K562 (cell line): Measurements from ENCODE around the gene ABT1. TPM values are rescaled to one million over a fixed set of nuclear protein-coding genes. Genes with fewer than 3 reads are reported as not detected.

Source experiments
- AFF1 ChIP-seq, 2 experiments: fragments of 450-650 bp; IDR thresholded peaks; 2 replicates each; pipeline ENCODE4 v1.6.1; 2018; ENCODE audit warnings: mild to moderate bottlenecking in 2 of 2, low read depth in 1 of 2; ENCODE audit not compliant: partially characterized antibody in 2 of 2
- EP300 ChIP-seq: IDR thresholded peaks from 2 replicates; pipeline ENCODE4 v1.6.1; 2012; ENCODE audit warnings: low read length, improper control_type of control experiment
- ETS1 ChIP-seq: conservative IDR thresholded peaks from 2 replicates; pipeline ENCODE4 v1.6.1; 2011; ENCODE audit warnings: low read depth, mild to moderate bottlenecking, low read length; ENCODE audit not compliant: control insufficient read depth
- HDAC6 ChIP-seq: IDR thresholded peaks from 2 replicates; pipeline ENCODE4 v1.6.1; 2012; ENCODE audit warnings: low read depth, mild to moderate bottlenecking, control low read depth, inconsistent platforms, low read length, moderate library complexity
- ID3 ChIP-seq, 2 experiments: fragments of 250-450 bp in 1 of 2; fragments of 450-650 bp in 1 of 2; sonication (Bioruptor Pico) in 1 of 2; IDR thresholded peaks; 2 replicates each; pipeline versions ENCODE4 v1.6.1 to v1.8.0; 2016 to 2021; ENCODE audit warnings: mild to moderate bottlenecking in 2 of 2, moderate library complexity in 2 of 2, missing compliant biosample characterization in 1 of 2, missing genetic modification characterization in 1 of 2
- KDM5B ChIP-seq: fragments of 200-600 bp; sonication (generic); IDR thresholded peaks from 2 replicates; pipeline ENCODE4 v1.6.1; 2012; ENCODE audit warnings: low read depth, mild to moderate bottlenecking, moderate library complexity, low read length, control low read depth, inconsistent platforms; ENCODE audit not compliant: insufficient replicate concordance
- MAZ ChIP-seq, 2 experiments: fragments of 450-650 bp in 1 of 2; sonication (generic) in 1 of 2; formaldehyde crosslinking; IDR thresholded peaks in 1 of 2; conservative IDR thresholded peaks in 1 of 2; 2 replicates each; pipeline versions ENCODE4 v1.4.0 to v1.5.0; 2020; ENCODE audit warnings: mild to moderate bottlenecking in 1 of 2, missing genetic modification reagents in 1 of 2
- MLLT1 ChIP-seq, 2 experiments: fragments of 450-650 bp; IDR thresholded peaks; 2 replicates each; pipeline ENCODE4 v1.6.1; 2016
- NCOA1 ChIP-seq: fragments of 450-650 bp; IDR thresholded peaks from 2 replicates; pipeline ENCODE4 v1.6.1; 2016; ENCODE audit warnings: low read depth
- POLR3A ChIP-seq: IDR thresholded peaks from 2 replicates; pipeline ENCODE4 v1.6.1; 2011; ENCODE audit warnings: borderline replicate concordance, mild to moderate bottlenecking, moderate library complexity; ENCODE audit not compliant: insufficient read length, insufficient read depth; ENCODE audit errors: extremely low read depth
- TEAD4 ChIP-seq, 2 experiments: sonication (generic) in 1 of 2; formaldehyde crosslinking in 1 of 2; IDR thresholded peaks; 2 replicates each; pipeline versions ENCODE4 v1.6.1 to v1.8.0; 2012 to 2022; ENCODE audit warnings: borderline replicate concordance in 1 of 2, inconsistent platforms in 1 of 2, low read length in 1 of 2, mild to moderate bottlenecking in 1 of 2, missing genetic modification reagents in 1 of 2
- ZBTB7A ChIP-seq: IDR thresholded peaks from 2 replicates; pipeline ENCODE4 v1.6.1; 2011; ENCODE audit warnings: low read depth, mild to moderate bottlenecking, low read length, moderate library complexity, borderline replicate concordance; ENCODE audit not compliant: control insufficient read depth
- ZEB2 ChIP-seq: fragments of 450-650 bp; IDR thresholded peaks from 2 replicates; pipeline ENCODE4 v1.6.1; 2016
- ZNF184 ChIP-seq: sonication (generic); formaldehyde crosslinking; IDR thresholded peaks from 2 replicates; pipeline ENCODE4 v1.5.0; 2020; ENCODE audit warnings: missing genetic modification reagents
- polyA plus RNA-seq, 8 experiments: library from polyadenylated mRNA; depleted of rRNA in 4 of 8; stranded (reverse) in 5 of 8; unstranded in 3 of 8; fragments of >200 nt; fragmentation: Nextera tagmentation in 2 of 8; fragmentation: Illumina TruSeq in 1 of 8; extraction: Ambion mirVana in 2 of 8; extraction: Trizol in 1 of 8; gene quantifications; 2 replicates each; pipeline versions ENCODE4 v1.2.1 to v1.2.3, GENCODE V29; 2011 to 2014; ENCODE audit warnings: inconsistent platforms in 1 of 8, missing spikeins in 1 of 8
- total RNA-seq, 7 experiments: library from RNA; depleted of rRNA in 6 of 7; stranded (reverse); fragments of >200 nt in 6 of 7; fragmentation: Illumina TruSeq in 2 of 7; extraction: Trizol in 2 of 7; gene quantifications; 2 replicates each; pipeline versions ENCODE4 v1.2.1 to v1.2.3, GENCODE V29; 2011 to 2021; ENCODE audit warnings: low replicate concordance in 1 of 7
- TF ChIP-seq, protein P1 (sequence below): fragments of 200-800 bp; sonication (Bioruptor generic); IDR thresholded peaks from 2 replicates; pipeline ENCODE4 v1.6.1; 2017; ENCODE audit warnings: missing genetic modification characterization, missing compliant biosample characterization

The ABT1 gene
- total and polyA plus RNA-seq, 9 of the 15 experiments (the other 6 are each of a cell fraction or from before 2014, with no cell fraction given), result 8.8 to 52.7 (median 40.7) TPM

- peak; percentile 37 to 75; a peak in 3 of 4 replicates for TF ChIP-seq MLLT1 (IDR thresholded peaks at IDR 0.05)
- peak; percentile 58; the same call in 1 of the 2 replicates for TF ChIP-seq ZBTB7A
- no peak for TF ChIP-seq ZNF184 (CRISPR knock-in tag)
- peak; percentile 90; the same call in 1 of the 2 replicates for TF ChIP-seq HDAC6
- TF ChIP-seq, protein P1, sequence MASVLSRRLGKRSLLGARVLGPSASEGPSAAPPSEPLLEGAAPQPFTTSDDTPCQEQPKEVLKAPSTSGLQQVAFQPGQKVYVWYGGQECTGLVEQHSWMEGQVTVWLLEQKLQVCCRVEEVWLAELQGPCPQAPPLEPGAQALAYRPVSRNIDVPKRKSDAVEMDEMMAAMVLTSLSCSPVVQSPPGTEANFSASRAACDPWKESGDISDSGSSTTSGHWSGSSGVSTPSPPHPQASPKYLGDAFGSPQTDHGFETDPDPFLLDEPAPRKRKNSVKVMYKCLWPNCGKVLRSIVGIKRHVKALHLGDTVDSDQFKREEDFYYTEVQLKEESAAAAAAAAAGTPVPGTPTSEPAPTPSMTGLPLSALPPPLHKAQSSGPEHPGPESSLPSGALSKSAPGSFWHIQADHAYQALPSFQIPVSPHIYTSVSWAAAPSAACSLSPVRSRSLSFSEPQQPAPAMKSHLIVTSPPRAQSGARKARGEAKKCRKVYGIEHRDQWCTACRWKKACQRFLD (CRISPR knock-in tag), result 0 out of 2 replicates have a peak, but pooled peaks have one; percentile 60
- TF ChIP-seq MAZ (CRISPR knock-in tag; conservative IDR thresholded peaks at IDR 0.05 in 1 of 2, IDR thresholded peaks at IDR 0.05 in 1 of 2), result peak in 1 of 2 experiments; percentile 12; a peak in 1 of 4 replicates
- no peak for TF ChIP-seq ID3 (CRISPR knock-in tag; IDR thresholded peaks at IDR 0.05)
- 0 out of 2 replicates have a peak, but pooled peaks have one; percentile 16 for TF ChIP-seq ID3 (tag; IDR thresholded peaks at IDR 0.05)
- 0 out of 2 replicates have a peak, but pooled peaks have one; percentile 1 for TF ChIP-seq NCOA1
- TF ChIP-seq AFF1 (IDR thresholded peaks at IDR 0.05; ENCODE audit: low read depth in 1 of 2, partially characterized antibody in 2 of 2), result peak in 1 of 2 experiments; percentile 55
- peak; percentile 87 for TF ChIP-seq TEAD4 (IDR thresholded peaks at IDR 0.05; ENCODE audit: low read length)
- TF ChIP-seq TEAD4 (CRISPR knock-in tag; IDR thresholded peaks at IDR 0.05; ENCODE audit: borderline replicate concordance), result no peak
- peak; percentile 98 for TF ChIP-seq POLR3A
- TF ChIP-seq ZEB2, result peak; percentile 82; the same call in 1 of the 2 replicates
- TF ChIP-seq EP300, result peak; percentile 76
- TF ChIP-seq ETS1, result peak; percentile 90
- TF ChIP-seq KDM5B, result peak; percentile 61
These were observed 27.9 kb upstream of the ABT1 start (continued) for GRCh38 chr6:26568601-26569432.
